ENCODE data around the gene ZNF709. TPM values are rescaled to one million over a fixed set of nuclear protein-coding genes. Genes with fewer than 3 reads are reported as not detected.
A peak's percentile ranks its signal among the peaks of the same experiment; 100 is the strongest.

ZNF709 gene
- total and polyA plus RNA-seq, 2 of the 13 experiments (the other 11 are each of a cell fraction or from before 2014, with no cell fraction given), result 1.5 to 3.9 TPM

GRCh38 chr19:12495002-12495802 is 10.6 kb upstream of the ZNF709 start (continued):
- peak; percentile 44; the same call in 1 of the 2 replicates for TF ChIP-seq PCBP1 (IDR thresholded peaks at IDR 0.05; ENCODE audit: borderline replicate concordance, low read depth, low read length)
- no peak for TF ChIP-seq MBD4 (IDR thresholded peaks at IDR 0.05; ENCODE audit: borderline replicate concordance, low read length)
- TF ChIP-seq ZSCAN5A (CRISPR knock-in tag; IDR thresholded peaks at IDR 0.05; ENCODE audit: borderline replicate concordance), result peak; percentile 91
- TF ChIP-seq PLRG1 (conservative IDR thresholded peaks at IDR 0.05), result no peak
- peak; percentile 93 for TF ChIP-seq ZNF687 (CRISPR knock-in tag; IDR thresholded peaks at IDR 0.05)
- TF ChIP-seq GATAD2A (CRISPR knock-in tag; IDR thresholded peaks at IDR 0.05), result peak; percentile 79
- peak; percentile 86 for TF ChIP-seq CCDC6 (CRISPR knock-in tag; IDR thresholded peaks at IDR 0.05)
- TF ChIP-seq TRIM24 (CRISPR knock-in tag; IDR thresholded peaks at IDR 0.05), result no peak
- TF ChIP-seq HDAC1 (CRISPR knock-in tag; IDR thresholded peaks at IDR 0.05), result peak; percentile 82
- TF ChIP-seq MIXL1 (CRISPR knock-in tag; IDR thresholded peaks at IDR 0.05), result peak; percentile 79
- peak; percentile 75; the same call in 1 of the 2 replicates for TF ChIP-seq BCL3 (CRISPR knock-in tag; IDR thresholded peaks at IDR 0.05)
- no peak for TF ChIP-seq E2F2 (CRISPR knock-in tag; IDR thresholded peaks at IDR 0.05; ENCODE audit: borderline replicate concordance)
- peak; percentile 58; the same call in 1 of the 2 replicates for TF ChIP-seq ZNF552 (CRISPR knock-in tag; IDR thresholded peaks at IDR 0.05; ENCODE audit: borderline replicate concordance)
- TF ChIP-seq HOXA7 (CRISPR knock-in tag; IDR thresholded peaks at IDR 0.05), result no peak
- TF ChIP-seq CHD4 (IDR thresholded peaks at IDR 0.05; ENCODE audit: borderline replicate concordance, low read length), result no peak
- no peak for TF ChIP-seq ZNF251 (CRISPR knock-in tag; IDR thresholded peaks at IDR 0.05)
- TF ChIP-seq ZNF740 (CRISPR knock-in tag; IDR thresholded peaks at IDR 0.05), result 0 out of 2 replicates have a peak, but pooled peaks have one; percentile 28
- TF ChIP-seq SRY (CRISPR knock-in tag; IDR thresholded peaks at IDR 0.05), result peak; percentile 36; the same call in 1 of the 2 replicates
- no peak for TF ChIP-seq IKZF4 (CRISPR knock-in tag; IDR thresholded peaks at IDR 0.05; ENCODE audit: borderline replicate concordance, low read depth, not compliant biosample characterization)
- TF ChIP-seq ZNF530 (CRISPR knock-in tag; IDR thresholded peaks at IDR 0.05; ENCODE audit: low read depth), result no peak
- TF ChIP-seq SMC3 (IDR thresholded peaks at IDR 0.05; ENCODE audit: low read length), result peak; percentile 15; the same call in 1 of the 2 replicates
- peak; percentile 71; the same call in 1 of the 2 replicates for TF ChIP-seq MEF2D (CRISPR knock-in tag; IDR thresholded peaks at IDR 0.05)
